AG09319 (cell line): Measurements from ENCODE around the gene COMP.

ENCODE experiments used
- DNase-seq: peaks from one replicate; pipeline ENCODE4 v3.0.0-alpha.2; 2010; ENCODE audit warnings: low read depth; ENCODE audit errors: extremely low read depth
- CTCF ChIP-seq: IDR thresholded peaks from 2 replicates; pipeline ENCODE4 v1.5.1; 2011; ENCODE audit warnings: low read depth, mild to moderate bottlenecking, inconsistent platforms, low read length, moderate library complexity

The COMP gene

GRCh38 chr19:18741124-18742121, 49.7 kb downstream of the COMP start:
- no peak for DNase-seq

GRCh38 chr19:18738961-18739690, 52.0 kb downstream of the COMP start:
- no peak for DNase-seq
- no peak for TF ChIP-seq CTCF

More at GRCh38 chr19:18741124-18742121, 49.7 kb downstream of the COMP start:
- no peak for TF ChIP-seq CTCF

GRCh38 chr19:18737954-18738351, 53.2 kb downstream of the COMP start:
- TF ChIP-seq CTCF: no peak
- DNase-seq: no peak

- no peak for DNase-seq
- no peak for TF ChIP-seq CTCF
These were observed 53.7 kb downstream of the COMP start for GRCh38 chr19:18737337-18737953.

- TF ChIP-seq CTCF: no peak
- DNase-seq: no peak
These were observed 54.4 kb downstream of the COMP start for GRCh38 chr19:18736415-18737336.

- no peak for TF ChIP-seq CTCF
- DNase-seq: no peak
These were observed 55.4 kb downstream of the COMP start for GRCh38 chr19:18735752-18736151.
